ENCODE results near the gene PHYKPL.

The PHYKPL gene

DNA sequence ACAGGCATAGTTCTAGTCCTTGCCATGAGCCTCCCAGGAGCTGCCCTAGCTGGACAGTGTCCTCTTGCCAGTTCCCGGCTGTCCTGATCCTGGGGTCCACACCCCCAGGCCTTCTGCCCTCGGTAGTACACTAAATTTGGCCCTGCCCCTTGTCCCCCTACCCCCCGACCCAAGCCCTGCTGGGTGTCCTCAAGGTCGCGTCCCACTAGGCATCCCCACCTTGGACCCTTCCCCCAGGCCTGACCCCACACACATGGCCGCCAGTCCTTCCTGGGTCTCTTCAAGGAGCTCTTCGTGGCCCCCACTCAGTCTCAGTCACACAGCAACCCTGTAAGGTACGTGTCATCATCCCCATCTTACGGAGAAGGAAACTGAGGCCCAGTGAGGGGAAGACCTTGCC, 40.0 kb upstream of the PHYKPL start:
- Histone ChIP-seq H4K20me1 (ENCODE audit: insufficient read depth, low read length) (no peaks in the 10 kb centered on the region), H2AFZ (ENCODE audit: low read length) (no peak overlapping the region), H3K27ac (ENCODE audit: low read depth, low read length, poor library complexity, severe bottlenecking) (no peak overlapping the region), H3F3A (ENCODE audit: insufficient read depth, low read length) (no peaks in the 10 kb centered on the region), H3K9me2 (ENCODE audit: low read depth, low read length) (no peaks in the 10 kb centered on the region), H3K4me3 (ENCODE audit: low read depth, low read length, poor library complexity, severe bottlenecking) (no peak overlapping the region), H3K9ac (ENCODE audit: low read length) (no peak overlapping the region), H3K79me2 (ENCODE audit: insufficient read depth, low read length) (no peaks in the 10 kb centered on the region), H3K36me3 (ENCODE audit: insufficient read depth, low read length) (no peaks in the 10 kb centered on the region), H3K27me3 (ENCODE audit: insufficient read depth, low read length) (peaks cover 5% of the 10 kb centered on the region), H3K4me2 (ENCODE audit: low read length) (no peak overlapping the region), H3K4me1 (ENCODE audit: insufficient read depth, low read length, severe bottlenecking) (no peaks in the 10 kb centered on the region), H3K9me3 (ENCODE audit: low read length) (no peaks in the 10 kb centered on the region)
- TF ChIP-seq EZH2 (IDR thresholded peaks at IDR 0.05; ENCODE audit: borderline replicate concordance, low read length): no peak
- TF ChIP-seq, protein P1, sequence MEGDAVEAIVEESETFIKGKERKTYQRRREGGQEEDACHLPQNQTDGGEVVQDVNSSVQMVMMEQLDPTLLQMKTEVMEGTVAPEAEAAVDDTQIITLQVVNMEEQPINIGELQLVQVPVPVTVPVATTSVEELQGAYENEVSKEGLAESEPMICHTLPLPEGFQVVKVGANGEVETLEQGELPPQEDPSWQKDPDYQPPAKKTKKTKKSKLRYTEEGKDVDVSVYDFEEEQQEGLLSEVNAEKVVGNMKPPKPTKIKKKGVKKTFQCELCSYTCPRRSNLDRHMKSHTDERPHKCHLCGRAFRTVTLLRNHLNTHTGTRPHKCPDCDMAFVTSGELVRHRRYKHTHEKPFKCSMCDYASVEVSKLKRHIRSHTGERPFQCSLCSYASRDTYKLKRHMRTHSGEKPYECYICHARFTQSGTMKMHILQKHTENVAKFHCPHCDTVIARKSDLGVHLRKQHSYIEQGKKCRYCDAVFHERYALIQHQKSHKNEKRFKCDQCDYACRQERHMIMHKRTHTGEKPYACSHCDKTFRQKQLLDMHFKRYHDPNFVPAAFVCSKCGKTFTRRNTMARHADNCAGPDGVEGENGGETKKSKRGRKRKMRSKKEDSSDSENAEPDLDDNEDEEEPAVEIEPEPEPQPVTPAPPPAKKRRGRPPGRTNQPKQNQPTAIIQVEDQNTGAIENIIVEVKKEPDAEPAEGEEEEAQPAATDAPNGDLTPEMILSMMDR (IDR thresholded peaks at IDR 0.05; ENCODE audit: low read length): no peak

DNA sequence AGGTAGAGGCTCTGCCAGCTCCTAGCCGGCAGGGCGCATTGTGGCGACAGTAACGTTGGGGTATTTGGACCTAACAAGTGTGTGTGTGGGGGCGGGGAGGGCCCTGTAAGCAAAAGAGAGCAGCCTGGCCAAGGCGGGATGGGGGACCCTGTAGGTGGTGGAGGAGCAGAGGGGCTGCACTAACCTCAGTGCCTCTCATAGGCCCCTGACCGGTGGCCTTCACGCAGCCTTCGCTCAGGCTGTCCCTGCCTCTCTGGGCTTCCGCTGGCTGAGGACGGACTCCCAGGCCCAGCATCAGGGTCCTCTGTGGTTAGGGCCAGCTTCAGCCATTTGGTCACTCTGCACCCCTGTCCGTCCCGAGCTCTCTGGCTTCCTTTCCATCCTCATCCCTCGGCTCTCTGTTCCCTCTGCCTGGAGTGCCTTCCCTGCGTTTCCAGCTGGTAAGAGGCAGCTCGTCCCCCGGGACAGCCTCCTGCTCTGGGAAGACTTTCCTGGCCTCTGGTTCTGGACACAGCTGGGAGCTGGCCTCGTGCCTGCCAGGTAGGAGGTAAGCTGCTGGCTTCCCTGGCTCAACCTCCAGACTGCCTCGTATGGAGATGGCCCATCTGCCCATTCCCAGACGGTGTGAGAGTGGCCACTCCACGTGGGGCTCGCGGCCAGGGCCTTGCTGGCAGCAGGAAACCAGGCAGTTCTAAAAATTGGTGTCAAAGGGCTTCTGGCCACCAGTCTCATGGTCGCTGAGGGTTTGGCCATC, 39.3 kb upstream of the PHYKPL start:
- no peak overlapping the region for H3K4me2 ChIP-seq (ENCODE audit: low read length)
- H3K4me3 ChIP-seq (ENCODE audit: low read depth, low read length, poor library complexity, severe bottlenecking): no peak overlapping the region
- no peaks in the 10 kb centered on the region for H3K79me2 ChIP-seq (ENCODE audit: insufficient read depth, low read length)
- no peak overlapping the region for H3K27ac ChIP-seq (ENCODE audit: low read depth, low read length, poor library complexity, severe bottlenecking)
- TF ChIP-seq, protein P1 (IDR thresholded peaks at IDR 0.05; ENCODE audit: low read length): no peak
- no peak for TF ChIP-seq EZH2 (IDR thresholded peaks at IDR 0.05; ENCODE audit: borderline replicate concordance, low read length)
- H3K9me2 ChIP-seq (ENCODE audit: low read depth, low read length): no peaks in the 10 kb centered on the region
- no peaks in the 10 kb centered on the region for H3K36me3 ChIP-seq (ENCODE audit: insufficient read depth, low read length)
- H3K27me3 ChIP-seq (ENCODE audit: insufficient read depth, low read length): peaks cover 5% of the 10 kb centered on the region
- H2AFZ ChIP-seq (ENCODE audit: low read length): no peak overlapping the region
- H3F3A ChIP-seq (ENCODE audit: insufficient read depth, low read length): no peaks in the 10 kb centered on the region
- no peaks in the 10 kb centered on the region for H4K20me1 ChIP-seq (ENCODE audit: insufficient read depth, low read length)
- H3K9me3 ChIP-seq (ENCODE audit: low read length): no peaks in the 10 kb centered on the region
- H3K9ac ChIP-seq (ENCODE audit: low read length): no peak overlapping the region
- H3K4me1 ChIP-seq (ENCODE audit: insufficient read depth, low read length, severe bottlenecking): no peaks in the 10 kb centered on the region

DNA sequence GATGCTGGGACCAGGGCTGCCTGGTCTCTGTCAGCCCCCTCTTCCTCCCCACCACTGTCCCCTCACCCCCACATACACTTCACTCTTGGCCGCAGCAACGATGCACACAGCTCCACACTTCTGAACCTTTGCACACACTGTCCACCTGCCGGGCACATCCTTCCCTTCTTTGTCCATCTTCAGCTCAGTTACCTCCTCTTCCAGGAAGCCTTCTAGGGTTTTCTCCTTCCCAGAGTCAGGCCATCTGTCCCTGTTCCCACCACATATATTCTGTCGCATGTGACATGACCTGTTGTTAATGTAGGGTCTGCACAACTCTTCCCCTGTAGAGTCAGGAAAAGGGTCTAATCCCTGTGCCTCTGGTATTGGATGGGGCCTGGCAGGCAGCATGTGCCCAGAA, 38.6 kb upstream of the PHYKPL start:
- no peaks in the 10 kb centered on the region for H4K20me1 ChIP-seq (ENCODE audit: insufficient read depth, low read length)
- H3K36me3 ChIP-seq (ENCODE audit: insufficient read depth, low read length): no peaks in the 10 kb centered on the region
- H2AFZ ChIP-seq (ENCODE audit: low read length): no peak overlapping the region
- no peak overlapping the region for H3K27ac ChIP-seq (ENCODE audit: low read depth, low read length, poor library complexity, severe bottlenecking)
- H3K27me3 ChIP-seq (ENCODE audit: insufficient read depth, low read length): peaks cover 5% of the 10 kb centered on the region
- H3F3A ChIP-seq (ENCODE audit: insufficient read depth, low read length): no peaks in the 10 kb centered on the region
- H3K9me3 ChIP-seq (ENCODE audit: low read length): no peaks in the 10 kb centered on the region
- H3K4me2 ChIP-seq (ENCODE audit: low read length): no peak overlapping the region
- no peaks in the 10 kb centered on the region for H3K79me2 ChIP-seq (ENCODE audit: insufficient read depth, low read length)
- TF ChIP-seq EZH2 (IDR thresholded peaks at IDR 0.05; ENCODE audit: borderline replicate concordance, low read length): no peak
- TF ChIP-seq, protein P1 (IDR thresholded peaks at IDR 0.05; ENCODE audit: low read length): no peak
- no peak overlapping the region for H3K9ac ChIP-seq (ENCODE audit: low read length)
- no peak overlapping the region for H3K4me3 ChIP-seq (ENCODE audit: low read depth, low read length, poor library complexity, severe bottlenecking)
- H3K4me1 ChIP-seq (ENCODE audit: insufficient read depth, low read length, severe bottlenecking): no peaks in the 10 kb centered on the region
- no peaks in the 10 kb centered on the region for H3K9me2 ChIP-seq (ENCODE audit: low read depth, low read length)
